SK-N-SH (cell line): ENCODE results near the gene PXMP4. TPM values are rescaled to one million over a fixed set of nuclear protein-coding genes. Genes with fewer than 3 reads are reported as not detected.

ENCODE experiments used
- CTCF ChIA-PET: fragments of 300-600, 350-600 bp; formaldehyde crosslinking; extraction: SDS; loops from one replicate; lab custom pipeline; 2021; lab: Yijun Ruan, JAX
- POLR2A ChIA-PET: fragments of 350-600 bp; sonication (Branson Sonifier 250); formaldehyde crosslinking; extraction: SDS; loops from one replicate; lab custom pipeline; 2020; ENCODE audit warnings: antibody characterized with exemption, inconsistent platforms; lab: Yijun Ruan, JAX
- DNase-seq: peaks from one replicate; pipeline ENCODE4 v3.0.0; 2012
- H2AFZ ChIP-seq: fragments of 200-600 bp; sonication (generic); 2 replicates; pipeline ENCODE4 v1.8.1; 2016; ENCODE audit warnings: antibody characterized with exemption, mild to moderate bottlenecking, low read depth
- H3F3A ChIP-seq: fragments of 200-600 bp; sonication (generic); replicated peaks from 2 replicates; pipeline ENCODE3; 2016; ENCODE audit warnings: antibody characterized with exemption, mild to moderate bottlenecking; ENCODE audit not compliant: insufficient read depth
- H3K27ac ChIP-seq, 2 experiments: fragments of 200-500 bp in 1 of 2; fragments of 200-600 bp in 1 of 2; sonication (Bioruptor generic) in 1 of 2; sonication (generic), shearing (Covaris generic) in 1 of 2; 2 replicates each; pipeline versions ENCODE4 v1.5.1 to v1.6.1; 2014 to 2016; ENCODE audit warnings: low read depth in 2 of 2, inconsistent platforms in 1 of 2, low read length in 1 of 2, mild to moderate bottlenecking in 1 of 2, mixed read lengths in 1 of 2
- H3K27me3 ChIP-seq: fragments of 200-600 bp; sonication (generic), shearing (Covaris generic); 2 replicates; pipeline ENCODE4 v1.6.1; 2016; ENCODE audit warnings: mixed run types; ENCODE audit not compliant: insufficient read depth
- H3K36me3 ChIP-seq, 2 experiments: fragments of 200-500 bp in 1 of 2; fragments of 200-600 bp in 1 of 2; sonication (Bioruptor generic) in 1 of 2; sonication (generic) in 1 of 2; replicated peaks in 1 of 2; 2 replicates each; pipeline versions ENCODE3 to v1.5.1; 2014 to 2016; ENCODE audit warnings: low read length in 1 of 2, mild to moderate bottlenecking in 1 of 2; ENCODE audit not compliant: insufficient read depth in 2 of 2, control insufficient read depth in 1 of 2
- H3K4me1 ChIP-seq, 2 experiments: fragments of 200-500 bp in 1 of 2; fragments of 200-600 bp in 1 of 2; sonication (Bioruptor generic) in 1 of 2; sonication (generic), shearing (Covaris generic) in 1 of 2; 2 replicates each; pipeline versions ENCODE4 v1.5.1 to v1.6.1; 2014 to 2016; ENCODE audit warnings: low read depth in 1 of 2, low read length in 1 of 2, mixed run types in 1 of 2; ENCODE audit not compliant: insufficient read depth in 2 of 2, control insufficient read depth in 1 of 2
- H3K4me2 ChIP-seq: fragments of 200-600 bp; sonication (generic), shearing (Covaris generic); 2 replicates; pipeline ENCODE4 v1.6.1; 2017; ENCODE audit warnings: mixed run types
- H3K4me3 ChIP-seq, 2 experiments: fragments of 200-500 bp in 1 of 2; fragments of 200-600 bp in 1 of 2; sonication (Bioruptor generic) in 1 of 2; sonication (generic), shearing (Covaris generic) in 1 of 2; 2 replicates each; pipeline versions ENCODE4 v1.5.1 to v1.8.1; 2014 to 2016; ENCODE audit warnings: low read depth in 2 of 2, inconsistent platforms in 1 of 2, low read length in 1 of 2, mild to moderate bottlenecking in 1 of 2, mixed read lengths in 1 of 2, moderate library complexity in 1 of 2
- H3K79me2 ChIP-seq: fragments of 200-600 bp; sonication (generic); 2 replicates; pipeline ENCODE4 v1.8.1; 2017; ENCODE audit warnings: mild to moderate bottlenecking; ENCODE audit not compliant: insufficient read depth
- H3K9ac ChIP-seq: fragments of 200-600 bp; sonication (generic); 2 replicates; pipeline ENCODE4 v1.6.1; 2017; ENCODE audit warnings: mixed run types
- H3K9me2 ChIP-seq: fragments of 200-600 bp; sonication (generic); 2 replicates; pipeline ENCODE4 v1.6.1; 2017; ENCODE audit warnings: mixed run types
- H3K9me3 ChIP-seq: fragments of 200-600 bp; sonication (generic); 2 replicates; pipeline ENCODE4 v1.6.1; 2017; ENCODE audit warnings: mixed run types, mild to moderate bottlenecking, moderate library complexity
- H4K20me1 ChIP-seq: fragments of 200-600 bp; sonication (generic); 2 replicates; pipeline ENCODE4 v1.6.1; 2017; ENCODE audit warnings: mild to moderate bottlenecking, mixed run types; ENCODE audit not compliant: insufficient read depth
- ELF1 ChIP-seq: IDR thresholded peaks from 2 replicates; pipeline ENCODE4 v1.4.0; 2012
- EP300 ChIP-seq, 2 experiments: IDR thresholded peaks; 2 replicates each; pipeline versions ENCODE4 v1.4.0 to v1.6.1; 2012; ENCODE audit warnings: borderline replicate concordance in 1 of 2, low read depth in 1 of 2, low read length in 1 of 2
- FOXJ3 ChIP-seq: sonication (generic); formaldehyde crosslinking; IDR thresholded peaks from 2 replicates; pipeline ENCODE4 v1.5.1; 2020; ENCODE audit warnings: mild to moderate bottlenecking, missing genetic modification reagents
- MAX ChIP-seq: IDR thresholded peaks from 2 replicates; pipeline ENCODE4 v1.4.0; 2012; ENCODE audit warnings: low read depth
- MXI1 ChIP-seq: IDR thresholded peaks from 2 replicates; pipeline ENCODE4 v1.6.1; 2012; ENCODE audit warnings: mild to moderate bottlenecking, low read depth, low read length, improper control_type of control experiment
- NRF1 ChIP-seq: IDR thresholded peaks from 2 replicates; pipeline ENCODE4 v1.6.1; 2012; ENCODE audit warnings: low read depth, mild to moderate bottlenecking, low read length
- PBX3 ChIP-seq: IDR thresholded peaks from 2 replicates; pipeline ENCODE4; 2012
- RAD21 ChIP-seq: IDR thresholded peaks from 2 replicates; pipeline ENCODE4 v1.6.1; 2012; ENCODE audit warnings: mild to moderate bottlenecking, low read length
- RCOR1 ChIP-seq: fragments of 150-350 bp; IDR thresholded peaks from 2 replicates; pipeline ENCODE4 v1.6.1; 2017; ENCODE audit warnings: antibody characterized with exemption, low read length
- REST ChIP-seq: IDR thresholded peaks from 2 replicates; pipeline ENCODE4 v1.6.1; 2012; ENCODE audit warnings: mild to moderate bottlenecking, low read depth, low read length, moderate library complexity
- SIN3A ChIP-seq: IDR thresholded peaks from 2 replicates; pipeline ENCODE4 v1.6.1; 2012; ENCODE audit warnings: low read depth, mild to moderate bottlenecking, low read length, moderate library complexity, borderline replicate concordance
- SMC3 ChIP-seq: IDR thresholded peaks from 2 replicates; pipeline ENCODE4 v1.6.1; 2012; ENCODE audit warnings: low read depth, low read length, improper control_type of control experiment
- TAF1 ChIP-seq: IDR thresholded peaks from 2 replicates; pipeline ENCODE4 v1.6.1; 2012; ENCODE audit warnings: low read depth, mild to moderate bottlenecking, low read length, moderate library complexity, borderline replicate concordance
- USF1 ChIP-seq: IDR thresholded peaks from 2 replicates; pipeline ENCODE4 v1.4.0; 2012; ENCODE audit warnings: low read depth, borderline replicate concordance
- USF2 ChIP-seq: fragments of 150-350 bp; IDR thresholded peaks from 2 replicates; pipeline ENCODE4 v1.6.1; 2017; ENCODE audit warnings: antibody characterized with exemption, low read length, low read depth, borderline replicate concordance
- ZBTB33 ChIP-seq: IDR thresholded peaks from 2 replicates; pipeline ENCODE4 v1.4.0; 2012; ENCODE audit warnings: low read depth, borderline replicate concordance
- WGBS: methylation state at CpG from one replicate; pipeline ENCODE4 v1.1.6; 2017; ENCODE audit warnings: low lambda C conversion rate; 5-methylcytosine and 5-hydroxymethylcytosine counted together
- polyA plus RNA-seq, 3 experiments: library from polyadenylated mRNA; depleted of rRNA; stranded (reverse); fragments of >200 nt; gene quantifications; 2 replicates each; pipeline ENCODE4 v1.2.3, GENCODE V29; 2012

PXMP4 gene
- polyA plus RNA-seq, 1 of the 3 experiments (the other 2 are of a cell fraction): 5.6 TPM

GRCh38 chr20:33713865-33714367 lies 6.2 kb downstream of the PXMP4 start:
- TF ChIP-seq MXI1 (no peak), USF1 (no peak), SIN3A (no peak), RCOR1 (no peak), SMC3 (no peak), MAX (no peak), FOXJ3 (CRISPR knock-in tag) (no peak), USF2 (no peak), ZBTB33 (no peak), NRF1 (no peak), EP300 (IDR thresholded peaks at IDR 0.05; ENCODE audit: borderline replicate concordance in 1 of 2, low read depth in 1 of 2, low read length in 1 of 2) (no peak), RAD21 (no peak), REST (no peak), TAF1 (no peak), ELF1 (no peak), PBX3 (no peak)
- Histone ChIP-seq H3K27ac (no peak overlapping the region), H3K79me2 (peaks cover 3% of the 10 kb centered on the region; the same call in 1 of the 2 replicates), H3K27me3 (no peaks in the 10 kb centered on the region), H4K20me1 (no peaks in the 10 kb centered on the region), H3F3A (no peaks in the 10 kb centered on the region), H3K9me3 (no peaks in the 10 kb centered on the region), H3K4me2 (no peak overlapping the region), H3K4me3 (no peak overlapping the region), H3K9me2 (no peaks in the 10 kb centered on the region), H3K4me1 (no peaks in the 10 kb centered on the region; a peak in 1 of 4 replicates), H3K9ac (no peak overlapping the region), H3K36me3 (no peaks in the 10 kb centered on the region), H2AFZ (no peak overlapping the region)
- CTCF ChIA-PET: interaction anchor here (2.0 kb wide), 1 partner anchor 46 kb away, joined by 6 read pairs; no protein-coding TSS in a partner anchor
- no peak for DNase-seq
- 93% methylated on average over 10 of the region's 10 CpGs for WGBS
- POLR2A ChIA-PET: no interaction called here
